Hepatocyte (in vitro differentiated cells): ENCODE measurements around the gene MAP2. TPM values are rescaled to one million over a fixed set of nuclear protein-coding genes. Genes with fewer than 3 reads are reported as not detected.

Experiments
- DNase-seq: peaks from one replicate; pipeline ENCODE4 v3.0.0-alpha.2; 2016; ENCODE audit warnings: low spot score
- H2AFZ ChIP-seq: fragments of 200-600 bp; sonication (generic); 2 replicates; pipeline ENCODE4 v1.6.0; 2016; ENCODE audit warnings: antibody characterized with exemption, mild to moderate bottlenecking
- H3K27ac ChIP-seq: fragments of 200-600 bp; sonication (generic); 2 replicates; pipeline ENCODE4 v1.5.1; 2016; ENCODE audit warnings: mild to moderate bottlenecking
- H3K27me3 ChIP-seq: fragments of 200-600 bp; sonication (generic); 2 replicates; pipeline ENCODE4 v1.6.1; 2016
- H3K36me3 ChIP-seq: fragments of 200-600 bp; sonication (generic); replicated peaks from 2 replicates; pipeline ENCODE4 v1.5.1; 2016; ENCODE audit warnings: low read depth; ENCODE audit not compliant: insufficient read depth
- H3K4me1 ChIP-seq: fragments of 200-600 bp; sonication (generic); 2 replicates; pipeline ENCODE4 v1.5.1; 2016; ENCODE audit warnings: mild to moderate bottlenecking, moderate library complexity; ENCODE audit not compliant: insufficient read depth
- H3K4me2 ChIP-seq: fragments of 200-600 bp; sonication (generic); 2 replicates; pipeline ENCODE4 v1.6.0; 2016
- H3K4me3 ChIP-seq: fragments of 200-600 bp; sonication (generic); 2 replicates; pipeline ENCODE4 v1.5.1; 2016; ENCODE audit warnings: mild to moderate bottlenecking
- H3K79me2 ChIP-seq: fragments of 200-600 bp; sonication (generic); 2 replicates; pipeline ENCODE4 v1.6.0; 2017; ENCODE audit warnings: mild to moderate bottlenecking
- H3K9me2 ChIP-seq: fragments of 200-600 bp; sonication (generic); replicated peaks from 2 replicates; pipeline ENCODE4 v1.6.0; 2017; ENCODE audit warnings: mild to moderate bottlenecking; ENCODE audit not compliant: insufficient read depth
- H3K9me3 ChIP-seq: fragments of 200-600 bp; sonication (generic); 2 replicates; pipeline ENCODE4 v1.5.1; 2016; ENCODE audit warnings: low read depth, mild to moderate bottlenecking
- H4K20me1 ChIP-seq: fragments of 200-600 bp; sonication (generic); 2 replicates; pipeline ENCODE4 v1.6.0; 2016; ENCODE audit warnings: mild to moderate bottlenecking; ENCODE audit not compliant: insufficient read depth, poor library complexity, severe bottlenecking
- CTCF ChIP-seq: fragments of 200-600 bp; sonication (generic); IDR thresholded peaks from 2 replicates; pipeline ENCODE4 v1.5.1; 2016; ENCODE audit warnings: antibody characterized with exemption, mild to moderate bottlenecking; ENCODE audit not compliant: poor library complexity
- EZH2 ChIP-seq: fragments of 200-600 bp; sonication (generic); IDR thresholded peaks from 2 replicates; pipeline ENCODE4 v1.6.1; 2016; ENCODE audit warnings: antibody characterized with exemption, mild to moderate bottlenecking, borderline replicate concordance
- EZH2phosphoT487 ChIP-seq: fragments of 200-600 bp; sonication (generic); IDR thresholded peaks from one replicate; pipeline ENCODE4 v1.6.1; 2018; ENCODE audit warnings: antibody characterized with exemption, mild to moderate bottlenecking, low read depth, moderate library complexity; ENCODE audit not compliant: unreplicated experiment, severe bottlenecking
- WGBS: methylation state at CpG from one replicate; pipeline ENCODE4 v1.1.6; 2016; ENCODE audit warnings: low lambda C conversion rate; ENCODE audit errors: missing lambda C conversion rate; 5-methylcytosine and 5-hydroxymethylcytosine counted together
- polyA plus RNA-seq: library from polyadenylated mRNA; unstranded; fragments of >200 nt; fragmentation: Nextera tagmentation; extraction: Ambion mirVana; gene quantifications from 2 replicates; pipeline ENCODE4 v1.2.1, GENCODE V29; 2016
- total RNA-seq: library from RNA; depleted of rRNA; stranded (reverse); fragments of >200 nt; gene quantifications from 2 replicates; pipeline ENCODE4 v1.2.3, GENCODE V29; 2014

MAP2 gene
- total and polyA plus RNA-seq, 2 experiments from 2014 or later: 4.6 to 5.8 TPM

- no peaks in the 10 kb centered on the region for H3K36me3 ChIP-seq
- H3K27ac ChIP-seq: no peak overlapping the region
These were observed 214.5 kb downstream of the MAP2 start for GRCh38 chr2:209638346-209638745.

GRCh38 chr2:209640358-209640757 is 216.5 kb downstream of the MAP2 start:
- H3K36me3 ChIP-seq: no peaks in the 10 kb centered on the region
- WGBS: 47% methylated on average over 2 of the region's 2 CpGs

More at GRCh38 chr2:209638346-209638745, 214.5 kb downstream of the MAP2 start:
- Histone ChIP-seq H3K9me2 (no peaks in the 10 kb centered on the region), H3K4me1 (no peaks in the 10 kb centered on the region), H3K9me3 (no peaks in the 10 kb centered on the region), H2AFZ (no peak overlapping the region), H3K4me2 (no peak overlapping the region), H4K20me1 (no peaks in the 10 kb centered on the region), H3K27me3 (no peaks in the 10 kb centered on the region), H3K79me2 (no peaks in the 10 kb centered on the region), H3K4me3 (no peak overlapping the region)
- WGBS: 76% methylated on average over 2 of the region's 2 CpGs
- no peak for TF ChIP-seq EZH2phosphoT487
- TF ChIP-seq CTCF: no peak
- TF ChIP-seq EZH2: no peak
- DNase-seq: no peak

GRCh38 chr2:209642146-209642820 is 218.4 kb downstream of the MAP2 start:
- DNase-seq: no peak
- Histone ChIP-seq H2AFZ (no peak overlapping the region), H3K4me1 (no peaks in the 10 kb centered on the region), H3K79me2 (no peaks in the 10 kb centered on the region), H3K27me3 (no peaks in the 10 kb centered on the region), H3K4me2 (no peak overlapping the region), H3K9me3 (no peaks in the 10 kb centered on the region), H3K27ac (no peak overlapping the region), H3K4me3 (no peak overlapping the region), H3K9me2 (no peaks in the 10 kb centered on the region), H3K36me3 (no peaks in the 10 kb centered on the region), H4K20me1 (no peaks in the 10 kb centered on the region)
- TF ChIP-seq CTCF: no peak
- no peak for TF ChIP-seq EZH2
- TF ChIP-seq EZH2phosphoT487: no peak
- WGBS: 84% methylated on average over 3 of the region's 3 CpGs

More at GRCh38 chr2:209640358-209640757, 216.5 kb downstream of the MAP2 start:
- no peak overlapping the region for H2AFZ ChIP-seq
- no peak for DNase-seq
- no peaks in the 10 kb centered on the region for H3K9me2 ChIP-seq
- H4K20me1 ChIP-seq: no peaks in the 10 kb centered on the region
- H3K9me3 ChIP-seq: no peaks in the 10 kb centered on the region
- H3K79me2 ChIP-seq: no peaks in the 10 kb centered on the region
- TF ChIP-seq EZH2phosphoT487 (no peak), CTCF (no peak), EZH2 (no peak)
- H3K4me3 ChIP-seq: no peak overlapping the region
- H3K4me2 ChIP-seq: no peak overlapping the region
- no peak overlapping the region for H3K27ac ChIP-seq
- H3K27me3 ChIP-seq: no peaks in the 10 kb centered on the region
- no peaks in the 10 kb centered on the region for H3K4me1 ChIP-seq
